HepG2 (cell line): ENCODE measurements around the gene FAM83D. TPM values are rescaled to one million over a fixed set of nuclear protein-coding genes. Genes with fewer than 3 reads are reported as not detected.

ENCODE experiments used
- AHDC1 ChIP-seq: sonication (generic); formaldehyde crosslinking; IDR thresholded peaks from 2 replicates; pipeline ENCODE4 v1.5.1; 2020; ENCODE audit warnings: mild to moderate bottlenecking, missing genetic modification reagents, borderline replicate concordance
- CREB3 ChIP-seq: sonication (generic); formaldehyde crosslinking; IDR thresholded peaks from 2 replicates; pipeline ENCODE4 v1.5.0; 2020; ENCODE audit warnings: missing genetic modification reagents
- DDIT3 ChIP-seq: sonication (generic); formaldehyde crosslinking; IDR thresholded peaks from 2 replicates; pipeline ENCODE4 v1.4.0; 2020; ENCODE audit warnings: mild to moderate bottlenecking, missing genetic modification reagents
- ETV6 ChIP-seq: sonication (generic); formaldehyde crosslinking; conservative IDR thresholded peaks from 2 replicates; pipeline ENCODE4 v1.4.0; 2020; ENCODE audit warnings: missing genetic modification reagents
- HNRNPUL1 ChIP-seq: fragments of 200-400 bp; formaldehyde crosslinking; IDR thresholded peaks from 2 replicates; pipeline ENCODE4 v1.6.1; 2017; ENCODE audit warnings: low read depth, mild to moderate bottlenecking, low read length, moderate library complexity
- HOXA3 ChIP-seq: sonication (generic); formaldehyde crosslinking; IDR thresholded peaks from 2 replicates; pipeline ENCODE4 v1.5.0; 2020; ENCODE audit warnings: missing genetic modification reagents
- KDM3A ChIP-seq: IDR thresholded peaks from 2 replicates; pipeline ENCODE4 v1.6.1; 2018; ENCODE audit warnings: low read depth, missing compliant biosample characterization
- NRL ChIP-seq: sonication (generic); formaldehyde crosslinking; IDR thresholded peaks from 2 replicates; pipeline ENCODE4 v1.5.0; 2020; ENCODE audit warnings: missing genetic modification reagents, mild to moderate bottlenecking, moderate library complexity, borderline replicate concordance
- POLR2AphosphoS5 ChIP-seq: IDR thresholded peaks from 2 replicates; pipeline ENCODE4 v1.6.1; 2012; ENCODE audit warnings: low read depth, low read length
- RAD51 ChIP-seq: fragments of 450-650 bp; IDR thresholded peaks from 2 replicates; pipeline ENCODE4 v1.6.1; 2016; ENCODE audit warnings: borderline replicate concordance
- REPIN1 ChIP-seq: sonication (generic); formaldehyde crosslinking; IDR thresholded peaks from 2 replicates; pipeline ENCODE4 v1.8.0; 2022; ENCODE audit warnings: missing genetic modification reagents, low read depth, mild to moderate bottlenecking, borderline replicate concordance
- RFX5 ChIP-seq: IDR thresholded peaks from 2 replicates; pipeline ENCODE4 v1.6.1; 2011; ENCODE audit warnings: low read depth, low read length, improper control_type of control experiment
- SALL1 ChIP-seq: sonication (generic); formaldehyde crosslinking; IDR thresholded peaks from 2 replicates; pipeline ENCODE4 v1.8.0; 2022; ENCODE audit warnings: mild to moderate bottlenecking, missing genetic modification reagents
- SNAPC2 ChIP-seq: sonication (generic); formaldehyde crosslinking; IDR thresholded peaks from 2 replicates; pipeline ENCODE4 v1.8.1; 2022; ENCODE audit warnings: mild to moderate bottlenecking, missing genetic modification reagents
- ZFP41 ChIP-seq: sonication (generic); formaldehyde crosslinking; IDR thresholded peaks from 2 replicates; pipeline ENCODE4 v1.4.0; 2020; ENCODE audit warnings: mild to moderate bottlenecking, missing genetic modification reagents, borderline replicate concordance
- ZNF790 ChIP-seq: sonication (generic); formaldehyde crosslinking; IDR thresholded peaks from 2 replicates; pipeline ENCODE4 v1.8.0; 2022; ENCODE audit warnings: missing genetic modification reagents, mild to moderate bottlenecking, borderline replicate concordance
- ZSCAN22 ChIP-seq: sonication (generic); formaldehyde crosslinking; IDR thresholded peaks from 2 replicates; pipeline ENCODE4 v1.4.0; 2020; ENCODE audit warnings: mild to moderate bottlenecking, missing genetic modification reagents
- ZSCAN5A ChIP-seq: sonication (generic); formaldehyde crosslinking; IDR thresholded peaks from 2 replicates; pipeline ENCODE4 v1.8.0; 2022; ENCODE audit warnings: mild to moderate bottlenecking, missing genetic modification reagents, borderline replicate concordance
- polyA plus RNA-seq, 8 experiments: library from polyadenylated mRNA; depleted of rRNA in 3 of 8; stranded (reverse) in 7 of 8; unstranded in 1 of 8; fragments of >200 nt; fragmentation: Illumina TruSeq in 4 of 8; extraction: Trizol in 4 of 8; gene quantifications; 2 replicates each; pipeline versions ENCODE4 v1.2.1 to v1.2.3, GENCODE V29; 2011 to 2016; ENCODE audit warnings: low read depth in 4 of 8, missing spikeins in 1 of 8, mixed read lengths in 1 of 8; ENCODE audit not compliant: insufficient read depth in 1 of 8
- total RNA-seq, 5 experiments: library from RNA; depleted of rRNA; stranded (reverse); fragments of >200 nt; fragmentation: Illumina TruSeq; extraction: Trizol; gene quantifications; 2 replicates each; pipeline ENCODE4 v1.2.3, GENCODE V29; 2016; ENCODE audit warnings: low read depth in 1 of 5

The FAM83D gene
- total and polyA plus RNA-seq, 2 of the 13 experiments (the other 11 are each of a cell fraction or from before 2014, with no cell fraction given): 51.4 to 64.0 TPM

- TF ChIP-seq AHDC1 (CRISPR knock-in tag) (peak; percentile 61; the same call in 1 of the 2 replicates), DDIT3 (CRISPR knock-in tag) (no peak), NRL (peak; percentile 98), ZSCAN5A (CRISPR knock-in tag) (peak; percentile 99), RAD51 (no peak), SALL1 (CRISPR knock-in tag) (peak; percentile 94), HNRNPUL1 (peak; percentile 77), ETV6 (CRISPR knock-in tag) (peak; percentile 46; the same call in 1 of the 2 replicates), KDM3A (peak; percentile 98), POLR2AphosphoS5 (peak; percentile 97), REPIN1 (CRISPR knock-in tag) (peak; percentile 99), CREB3 (CRISPR knock-in tag) (peak; percentile 80; the same call in 1 of the 2 replicates), SNAPC2 (CRISPR knock-in tag) (peak; percentile 99), ZFP41 (peak; percentile 71), ZSCAN22 (CRISPR knock-in tag) (peak; percentile 54; the same call in 1 of the 2 replicates), HOXA3 (CRISPR knock-in tag) (peak; percentile 87; the same call in 1 of the 2 replicates), RFX5 (peak; percentile 30; the same call in 1 of the 2 replicates), ZNF790 (CRISPR knock-in tag) (peak; percentile 68; the same call in 1 of the 2 replicates)
Observed at GRCh38 chr20:38926142-38926933, at the start of gene FAM83D (continued).
